ENCODE data around the gene CCDC158.
A peak's percentile ranks its signal among the peaks of the same experiment; 100 is the strongest.

The CCDC158 gene

GRCh38 chr4:76443376-76443775 lies 22.4 kb upstream of the CCDC158 start:
- H3K27me3 ChIP-seq (ENCODE audit: insufficient read depth, insufficient read length) = no peaks in the 10 kb centered on the region
- H3K9me3 ChIP-seq (ENCODE audit: insufficient read depth, low read length) = peaks cover 3% of the 10 kb centered on the region; the same call in 1 of the 2 replicates
- TF ChIP-seq ZNF274 (IDR thresholded peaks at IDR 0.05; ENCODE audit: low read depth, low read length) (no peak), YY1 (IDR thresholded peaks at IDR 0.05; ENCODE audit: insufficient read depth, insufficient read length) (no peak), SUZ12 (IDR thresholded peaks at IDR 0.05; ENCODE audit: extremely low read depth, insufficient read depth, insufficient read length) (no peak)
- peaks cover 2% of the 10 kb centered on the region for H3K4me1 ChIP-seq (ENCODE audit: insufficient read depth, insufficient read length)
- no peak overlapping the region for H3K4me3 ChIP-seq (ENCODE audit: insufficient read length, low read depth)
- no peak for DNase-seq (ENCODE audit: low read depth, low spot score)
- peaks cover 10% of the 10 kb centered on the region for H3K36me3 ChIP-seq (ENCODE audit: insufficient read depth, insufficient read length, low read length)
- no peak overlapping the region for H3K9ac ChIP-seq (ENCODE audit: insufficient read length, low read depth)

DNA sequence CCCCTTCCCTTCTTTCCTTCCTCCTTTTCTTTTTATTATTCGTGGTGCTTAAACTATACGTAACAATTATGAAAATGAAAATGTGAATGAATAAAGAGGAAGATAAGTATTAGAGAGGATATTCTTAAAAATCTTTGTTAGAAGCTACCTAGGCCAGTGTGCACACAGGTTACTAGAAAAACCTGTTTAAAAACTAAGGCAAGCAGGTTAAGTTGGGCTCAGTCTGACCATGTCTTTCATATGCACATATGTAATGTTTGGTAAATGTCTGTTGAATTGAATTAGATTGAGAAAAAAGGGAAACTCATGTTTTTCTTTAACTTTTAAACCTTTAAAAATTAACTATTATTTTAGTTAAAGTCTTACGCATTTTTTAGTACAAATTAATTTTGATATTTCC lies 21.9 kb upstream of the CCDC158 start:
- no peak for TF ChIP-seq ZNF274 (IDR thresholded peaks at IDR 0.05; ENCODE audit: low read depth, low read length)
- TF ChIP-seq YY1 (IDR thresholded peaks at IDR 0.05; ENCODE audit: insufficient read depth, insufficient read length) = no peak
- no peak for TF ChIP-seq SUZ12 (IDR thresholded peaks at IDR 0.05; ENCODE audit: extremely low read depth, insufficient read depth, insufficient read length)
- no peaks in the 10 kb centered on the region for H3K27me3 ChIP-seq (ENCODE audit: insufficient read depth, insufficient read length)

GRCh38 chr4:76441881-76442280 lies 20.9 kb upstream of the CCDC158 start:
- Histone ChIP-seq H3K4me1 (ENCODE audit: insufficient read depth, insufficient read length) (peaks cover 2% of the 10 kb centered on the region), H3K4me3 (ENCODE audit: insufficient read length, low read depth) (no peak overlapping the region), H3K9me3 (ENCODE audit: insufficient read depth, low read length) (peaks cover 4% of the 10 kb centered on the region; the same call in 1 of the 2 replicates), H3K9ac (ENCODE audit: insufficient read length, low read depth) (no peak overlapping the region), H3K36me3 (ENCODE audit: insufficient read depth, insufficient read length, low read length) (peaks cover 10% of the 10 kb centered on the region), H3K27me3 (ENCODE audit: insufficient read depth, insufficient read length) (no peaks in the 10 kb centered on the region)
- TF ChIP-seq ZNF274 (IDR thresholded peaks at IDR 0.05; ENCODE audit: low read depth, low read length) (no peak), SUZ12 (IDR thresholded peaks at IDR 0.05; ENCODE audit: extremely low read depth, insufficient read depth, insufficient read length) (no peak), YY1 (IDR thresholded peaks at IDR 0.05; ENCODE audit: insufficient read depth, insufficient read length) (no peak)
- DNase-seq (ENCODE audit: low read depth, low spot score) = no peak

More for the DNA sequence above, 21.9 kb upstream of the CCDC158 start:
- H3K9ac ChIP-seq (ENCODE audit: insufficient read length, low read depth) = no peak overlapping the region
- peaks cover 10% of the 10 kb centered on the region for H3K36me3 ChIP-seq (ENCODE audit: insufficient read depth, insufficient read length, low read length)
- H3K9me3 ChIP-seq (ENCODE audit: insufficient read depth, low read length) = peaks cover 4% of the 10 kb centered on the region; the same call in 1 of the 2 replicates
- H3K4me1 ChIP-seq (ENCODE audit: insufficient read depth, insufficient read length) = peaks cover 2% of the 10 kb centered on the region
- H3K4me3 ChIP-seq (ENCODE audit: insufficient read length, low read depth) = no peak overlapping the region
- no peak for DNase-seq (ENCODE audit: low read depth, low spot score)

GRCh38 chr4:76439491-76439890 lies 18.6 kb upstream of the CCDC158 start:
- peaks cover 10% of the 10 kb centered on the region for H3K36me3 ChIP-seq (ENCODE audit: insufficient read depth, insufficient read length, low read length)
- no peak for TF ChIP-seq YY1 (IDR thresholded peaks at IDR 0.05; ENCODE audit: insufficient read depth, insufficient read length)
- no peak for TF ChIP-seq SUZ12 (IDR thresholded peaks at IDR 0.05; ENCODE audit: extremely low read depth, insufficient read depth, insufficient read length)
- no peak for TF ChIP-seq ZNF274 (IDR thresholded peaks at IDR 0.05; ENCODE audit: low read depth, low read length)
- no peak overlapping the region for H3K9ac ChIP-seq (ENCODE audit: insufficient read length, low read depth)
- H3K4me3 ChIP-seq (ENCODE audit: insufficient read length, low read depth) = no peak overlapping the region
- H3K9me3 ChIP-seq (ENCODE audit: insufficient read depth, low read length) = peaks cover 4% of the 10 kb centered on the region; the same call in 1 of the 2 replicates
- H3K27me3 ChIP-seq (ENCODE audit: insufficient read depth, insufficient read length) = no peaks in the 10 kb centered on the region
- DNase-seq (ENCODE audit: low read depth, low spot score) = no peak
- peaks cover 2% of the 10 kb centered on the region for H3K4me1 ChIP-seq (ENCODE audit: insufficient read depth, insufficient read length)

- peak overlapping the region; percentile 65 for H3K9ac ChIP-seq (ENCODE audit: insufficient read length, low read depth)
- H3K4me3 ChIP-seq (ENCODE audit: insufficient read length, low read depth) = peak overlapping the region; percentile 26
- no peaks in the 10 kb centered on the region for H3K27me3 ChIP-seq (ENCODE audit: insufficient read depth, insufficient read length)
- DNase-seq (ENCODE audit: low read depth, low spot score) = no peak
- TF ChIP-seq ZNF274 (IDR thresholded peaks at IDR 0.05; ENCODE audit: low read depth, low read length) = no peak
- TF ChIP-seq SUZ12 (IDR thresholded peaks at IDR 0.05; ENCODE audit: extremely low read depth, insufficient read depth, insufficient read length) = no peak
- TF ChIP-seq YY1 (IDR thresholded peaks at IDR 0.05; ENCODE audit: insufficient read depth, insufficient read length) = no peak
- peaks cover 4% of the 10 kb centered on the region; the same call in 1 of the 2 replicates for H3K9me3 ChIP-seq (ENCODE audit: insufficient read depth, low read length)
- no peaks in the 10 kb centered on the region for H3K4me1 ChIP-seq (ENCODE audit: insufficient read depth, insufficient read length)
- peaks cover 10% of the 10 kb centered on the region for H3K36me3 ChIP-seq (ENCODE audit: insufficient read depth, insufficient read length, low read length)
Observed at GRCh38 chr4:76435528-76436319, 14.8 kb upstream of the CCDC158 start.

DNA sequence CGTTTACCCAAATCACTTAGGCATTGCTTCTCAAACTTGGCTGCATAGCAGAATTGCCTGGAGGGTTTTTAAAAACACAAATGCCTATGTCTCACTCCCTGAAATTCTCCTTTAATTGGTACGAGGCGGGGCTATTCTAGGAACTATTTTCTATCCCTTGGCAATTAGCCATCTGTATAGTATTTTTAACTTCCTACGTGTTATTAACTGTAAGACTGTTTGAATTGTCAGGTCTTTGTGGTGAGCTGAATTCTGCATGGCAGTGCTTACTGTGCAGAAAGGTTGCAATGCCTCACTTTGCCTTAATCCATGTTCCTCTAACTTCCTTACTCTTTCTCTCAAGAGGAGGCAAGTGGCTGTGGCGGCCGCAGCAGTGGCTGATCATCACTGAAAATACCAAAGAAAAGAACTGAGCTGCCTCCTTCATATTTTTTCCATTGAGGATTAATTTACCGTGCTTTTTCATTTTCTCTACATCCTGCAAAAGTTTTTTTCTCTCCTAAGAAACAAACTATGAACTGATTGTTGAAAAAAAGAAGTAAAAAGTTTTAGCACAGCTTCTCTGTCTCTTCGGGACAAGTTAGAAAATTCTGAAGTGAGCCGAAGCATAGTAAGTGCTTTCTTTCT lies 14.1 kb upstream of the CCDC158 start, which contains the start of gene SHROOM3:
Gene SHROOM3, plus strand, starts transcription at position 329 of the 627 bp plus-strand sequence. CDS start 824 bp downstream, outside the sequence.
- peaks cover 4% of the 10 kb centered on the region; the same call in 1 of the 2 replicates for H3K9me3 ChIP-seq (ENCODE audit: insufficient read depth, low read length)
- H3K4me1 ChIP-seq (ENCODE audit: insufficient read depth, insufficient read length) = no peaks in the 10 kb centered on the region
- no peaks in the 10 kb centered on the region for H3K27me3 ChIP-seq (ENCODE audit: insufficient read depth, insufficient read length)
- no peak for DNase-seq (ENCODE audit: low read depth, low spot score)
- H3K9ac ChIP-seq (ENCODE audit: insufficient read length, low read depth) = peak within 1 kb of the TSS; percentile 65
- no peak for TF ChIP-seq ZNF274 (IDR thresholded peaks at IDR 0.05; ENCODE audit: low read depth, low read length)
- TF ChIP-seq SUZ12 (IDR thresholded peaks at IDR 0.05; ENCODE audit: extremely low read depth, insufficient read depth, insufficient read length) = no peak
- no peak for TF ChIP-seq YY1 (IDR thresholded peaks at IDR 0.05; ENCODE audit: insufficient read depth, insufficient read length)
- peaks cover 9% of the 10 kb centered on the region for H3K36me3 ChIP-seq (ENCODE audit: insufficient read depth, insufficient read length, low read length)
- peak within 1 kb of the TSS; percentile 26 for H3K4me3 ChIP-seq (ENCODE audit: insufficient read length, low read depth)
